ENCODE results near the gene ZNF853.

The ZNF853 gene

DNA sequence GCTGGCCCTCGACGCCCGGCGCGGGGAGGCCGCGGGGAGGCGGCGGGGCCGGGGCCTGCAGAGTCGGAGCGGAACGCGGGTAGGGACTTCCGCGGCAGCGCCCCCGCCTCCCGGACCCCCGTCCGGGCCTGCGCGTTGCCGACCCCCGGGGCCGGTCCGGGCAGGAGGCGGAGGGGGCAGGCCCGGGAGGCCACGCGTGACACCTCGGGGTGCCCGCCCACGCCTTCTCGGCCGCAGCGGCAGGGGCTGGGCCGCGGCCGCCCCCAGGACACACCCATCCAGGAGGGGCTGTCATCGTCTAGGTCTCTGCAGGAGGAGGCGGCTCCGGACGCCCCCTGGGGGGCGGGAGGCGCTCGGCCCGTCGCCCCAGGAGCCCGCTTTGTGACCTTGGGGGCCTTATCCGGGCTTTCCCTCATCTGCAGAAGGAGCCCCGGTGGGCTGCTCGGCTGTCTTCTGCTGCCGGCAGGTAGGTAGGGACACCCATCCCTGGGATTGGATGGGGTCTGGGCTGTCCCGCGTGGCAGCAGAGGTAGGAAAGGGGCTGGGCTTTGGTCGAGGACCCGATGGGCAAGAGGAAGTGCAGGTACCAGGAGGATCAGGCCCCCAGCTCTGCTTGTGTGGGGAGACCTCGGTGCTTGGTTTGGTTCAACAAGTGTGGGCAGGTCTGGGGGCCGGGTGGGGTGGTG, 22.3 kb downstream of the ZNF853 start:
- peak; percentile 81 for DNase-seq

DNA sequence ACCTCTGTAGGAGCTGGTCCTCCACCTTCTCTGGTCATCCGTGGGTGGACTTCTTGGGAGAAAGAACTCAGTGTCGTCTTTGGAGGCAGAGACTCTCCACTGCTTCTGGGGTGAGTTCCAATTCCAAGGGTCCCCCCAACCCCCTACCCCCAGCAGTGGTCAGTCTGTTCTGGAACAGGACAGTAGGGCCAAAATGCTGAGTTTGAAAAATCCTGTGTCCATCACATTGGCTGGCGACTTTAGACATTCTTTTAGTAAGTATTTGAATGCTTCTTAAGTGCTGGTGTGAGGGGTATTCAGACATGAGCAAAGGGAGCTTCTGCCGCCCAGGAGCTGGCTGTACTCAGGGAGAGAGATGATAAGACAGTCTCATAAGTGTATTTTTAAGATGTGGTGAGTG, 23.6 kb downstream of the ZNF853 start:
- no peak for DNase-seq

DNA sequence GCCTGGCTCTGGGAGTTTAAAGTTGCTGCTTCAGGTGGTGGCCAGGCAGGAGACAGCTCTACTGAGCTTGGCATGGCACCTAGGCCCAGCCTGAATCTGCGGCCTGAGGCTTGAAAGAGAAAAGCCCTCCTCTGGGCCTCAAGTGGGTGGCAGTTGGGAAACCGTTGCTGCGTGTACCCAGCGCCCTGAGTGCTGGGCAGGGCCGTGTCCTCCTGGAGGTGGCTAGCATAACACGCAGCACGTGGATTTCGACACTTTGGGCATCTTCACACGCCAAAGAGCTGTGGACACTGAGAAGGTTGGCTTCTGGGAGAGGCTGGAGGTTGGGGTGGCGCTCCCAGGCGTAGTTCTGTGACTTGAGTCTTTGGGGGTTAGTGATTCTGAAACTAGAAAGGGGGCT, 24.2 kb downstream of the ZNF853 start:
- DNase-seq: no peak

DNA sequence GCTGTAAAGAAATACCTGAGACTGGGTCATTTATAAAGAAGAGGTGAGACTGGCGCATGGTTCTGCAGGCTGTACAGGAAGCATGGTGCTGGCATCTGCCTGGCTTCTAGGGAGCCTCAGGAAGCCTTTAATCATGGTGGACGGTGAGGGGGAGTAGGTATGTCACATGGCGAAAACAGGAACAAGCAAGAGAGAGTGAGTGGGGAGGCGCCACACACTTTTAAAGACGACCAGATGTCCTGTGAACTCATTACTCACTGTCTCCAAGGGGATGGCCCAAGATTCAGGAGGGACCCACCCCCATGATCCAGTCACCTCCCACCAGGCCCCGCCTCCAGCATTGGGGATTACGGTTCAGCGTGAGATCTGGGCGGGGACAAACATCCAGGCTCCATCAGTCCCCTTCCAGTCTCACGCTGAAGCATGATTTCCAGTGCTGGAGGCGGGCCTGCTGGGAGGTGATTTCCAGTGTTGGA, 24.9 kb downstream of the ZNF853 start:
- no peak for DNase-seq

DNA sequence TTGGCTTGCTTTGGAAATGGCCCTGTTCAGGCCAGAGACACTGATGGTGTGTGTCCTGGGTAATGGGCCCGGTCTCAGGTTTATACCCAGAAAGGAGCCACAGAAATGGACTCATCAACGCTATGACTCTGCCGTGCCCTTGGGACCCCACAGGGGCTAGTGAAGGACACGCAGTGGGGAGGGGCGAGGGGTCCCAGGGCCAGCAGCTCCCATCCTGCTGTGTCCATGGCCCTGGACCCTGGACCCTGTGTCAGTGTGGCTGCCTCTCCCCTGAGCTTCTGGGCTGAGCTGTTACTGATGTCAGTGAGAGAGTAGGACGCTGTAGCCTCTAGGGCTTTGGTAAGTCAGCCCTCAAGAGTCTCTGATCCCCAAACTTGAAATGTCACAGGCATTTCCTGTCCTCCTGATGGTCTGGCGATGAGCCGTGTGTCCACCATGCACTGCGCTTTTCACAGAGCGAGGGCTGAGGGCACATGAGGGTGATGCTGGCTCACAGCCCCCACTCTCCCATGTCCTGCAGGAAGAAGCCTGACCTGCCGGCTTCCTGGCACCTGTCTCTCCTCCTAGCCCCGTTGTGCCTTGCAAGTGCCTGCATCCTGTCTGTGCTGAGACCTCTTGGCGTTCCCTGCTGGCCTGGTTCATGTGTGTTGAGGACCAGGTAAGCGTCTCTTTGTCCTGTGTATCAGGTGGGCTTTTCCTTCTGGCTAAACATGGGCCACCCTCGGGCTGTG, 26.1 kb downstream of the ZNF853 start:
- DNase-seq: no peak

DNA sequence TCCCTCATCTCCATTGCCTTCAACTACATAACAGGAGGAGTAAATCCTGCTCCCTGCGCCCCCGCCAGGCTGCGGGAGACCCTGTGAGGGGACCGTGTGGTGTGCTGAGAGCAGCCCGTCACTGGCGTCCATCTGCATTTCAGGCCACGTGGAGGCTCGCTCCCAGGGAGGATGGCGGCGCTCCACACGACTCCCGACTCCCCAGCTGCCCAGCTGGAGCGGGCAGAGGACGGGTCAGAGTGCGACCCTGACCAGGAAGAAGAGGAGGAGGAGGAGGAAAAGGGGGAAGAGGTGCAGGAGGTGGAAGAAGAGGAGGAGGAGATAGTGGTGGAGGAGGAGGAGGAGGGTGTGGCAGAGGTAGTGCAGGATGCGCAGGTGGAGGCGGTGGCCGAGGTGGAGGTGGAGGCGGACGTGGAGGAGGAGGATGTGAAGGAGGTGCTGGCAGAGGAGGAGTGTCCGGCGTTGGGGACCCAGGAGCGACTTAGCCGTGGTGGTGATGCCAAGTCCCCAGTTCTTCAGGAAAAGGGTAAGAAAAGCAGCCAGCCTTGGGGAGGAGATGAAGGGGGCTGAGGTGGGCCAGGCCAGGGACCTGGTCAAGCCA, 26.9 kb downstream of the ZNF853 start:
- DNase-seq: no peak

DNA sequence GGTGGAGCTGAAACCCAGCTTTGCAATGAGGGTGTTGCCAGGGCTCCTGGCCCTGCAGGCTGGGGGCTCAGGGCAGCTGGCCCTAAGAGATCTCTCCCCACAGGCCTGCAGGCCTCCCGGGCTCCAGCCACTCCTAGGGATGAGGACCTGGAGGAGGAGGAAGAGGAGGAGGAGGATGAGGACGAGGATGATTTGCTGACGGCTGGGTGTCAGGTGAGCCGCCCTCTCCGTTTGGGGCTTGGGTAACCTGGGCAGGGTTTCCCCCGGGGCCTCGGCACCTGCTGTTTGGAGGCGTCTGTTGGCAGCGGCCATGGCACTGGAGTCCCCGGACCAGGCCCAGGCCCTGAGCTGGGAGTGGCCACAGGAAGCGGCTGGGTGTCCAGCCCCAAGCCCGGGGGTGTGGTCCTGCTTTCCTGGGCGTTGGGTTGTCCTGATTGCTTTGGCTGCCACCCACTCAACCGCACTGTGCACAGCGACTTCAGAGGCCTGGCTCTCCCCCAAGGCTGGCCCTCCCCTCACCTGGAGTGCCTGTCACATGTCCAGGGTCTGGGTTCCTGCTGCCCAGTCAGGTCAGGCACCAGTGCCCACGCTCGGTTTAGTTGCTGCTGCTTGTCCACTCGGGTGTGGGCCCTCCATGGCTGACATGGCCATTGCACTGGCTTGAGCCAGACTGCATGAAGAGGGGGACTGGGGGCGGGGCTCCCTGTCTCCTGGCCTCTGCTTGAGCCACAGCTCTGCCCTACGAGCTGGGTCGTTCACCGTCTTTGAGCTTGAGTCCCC, 27.6 kb downstream of the ZNF853 start:
- DNase-seq: no peak

DNA sequence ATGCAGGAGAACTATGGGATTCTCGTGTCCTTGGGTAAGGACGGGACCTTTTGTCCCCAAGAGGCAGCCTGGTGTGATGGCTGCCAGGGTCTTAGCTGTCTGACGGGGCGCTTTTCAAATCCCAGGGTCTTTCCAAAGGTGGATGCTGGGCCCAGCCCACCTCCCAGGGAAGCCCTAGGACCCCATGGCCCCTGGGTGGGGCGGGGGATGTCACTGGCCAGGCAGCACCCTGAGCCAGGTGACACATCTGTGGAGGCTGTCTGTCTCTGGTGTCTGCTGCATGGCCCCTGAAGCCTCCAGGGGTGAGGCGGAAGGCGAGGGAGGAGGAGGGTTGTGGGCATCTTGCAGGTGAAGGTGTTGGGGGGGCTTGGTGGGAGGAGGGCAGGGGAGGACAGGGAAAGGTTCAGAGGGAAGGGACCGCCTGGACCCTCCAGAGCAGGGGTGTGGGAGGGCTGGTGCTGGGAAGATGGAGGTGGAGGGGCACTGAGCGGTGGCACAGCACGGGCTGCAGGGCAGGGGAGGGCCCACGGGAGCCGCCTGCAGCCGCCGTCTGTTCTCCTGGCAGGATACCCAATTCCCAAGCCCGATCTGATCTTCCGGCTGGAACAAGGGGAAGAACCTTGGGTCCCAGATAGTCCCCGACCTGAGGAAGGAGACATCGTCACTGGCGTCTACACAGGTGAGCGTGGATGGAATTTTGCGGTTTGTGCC, 28.7 kb downstream of the ZNF853 start:
- no peak for DNase-seq

DNA sequence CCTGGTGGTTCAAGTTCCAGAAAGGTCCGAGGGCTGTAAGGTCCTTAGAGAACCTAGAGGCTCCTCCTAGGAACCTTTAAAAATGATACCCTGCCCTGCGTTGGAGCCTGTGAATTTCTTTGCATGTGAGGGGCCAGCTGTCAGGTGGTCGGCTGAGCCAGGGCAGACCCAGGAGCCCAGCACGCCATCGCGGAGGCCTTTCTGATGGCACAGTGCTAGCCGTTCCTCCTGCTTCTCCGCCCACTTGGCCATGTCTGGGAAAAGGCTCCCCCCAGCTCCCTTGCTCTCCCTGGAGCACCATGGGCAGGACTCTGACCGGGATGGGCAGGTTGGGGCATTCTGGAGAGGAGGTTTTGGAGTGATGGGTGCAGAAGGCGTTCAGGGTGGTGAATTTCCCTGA, 29.3 kb downstream of the ZNF853 start:
- DNase-seq: no peak

DNA sequence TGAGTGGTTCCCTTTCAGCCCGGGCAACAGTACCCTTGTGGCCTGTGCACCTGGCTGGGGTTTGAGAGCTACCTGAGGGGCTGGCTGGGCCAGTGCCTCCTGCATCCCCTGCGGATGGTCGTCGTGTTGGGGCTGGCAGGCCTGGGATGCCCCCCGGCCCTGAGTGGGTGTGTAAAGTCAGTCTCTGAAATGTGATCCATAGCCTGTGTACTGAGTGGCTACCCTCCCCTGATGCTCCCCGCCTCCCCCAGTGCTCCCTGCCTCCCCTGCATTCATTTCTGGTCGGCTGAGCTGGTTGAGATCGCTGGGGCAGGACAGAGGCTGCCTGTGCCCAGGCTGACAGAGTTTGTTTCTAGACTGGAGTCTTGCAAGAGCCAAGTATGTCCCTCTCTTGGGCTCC, 31.1 kb downstream of the ZNF853 start:
- no peak for DNase-seq

DNA sequence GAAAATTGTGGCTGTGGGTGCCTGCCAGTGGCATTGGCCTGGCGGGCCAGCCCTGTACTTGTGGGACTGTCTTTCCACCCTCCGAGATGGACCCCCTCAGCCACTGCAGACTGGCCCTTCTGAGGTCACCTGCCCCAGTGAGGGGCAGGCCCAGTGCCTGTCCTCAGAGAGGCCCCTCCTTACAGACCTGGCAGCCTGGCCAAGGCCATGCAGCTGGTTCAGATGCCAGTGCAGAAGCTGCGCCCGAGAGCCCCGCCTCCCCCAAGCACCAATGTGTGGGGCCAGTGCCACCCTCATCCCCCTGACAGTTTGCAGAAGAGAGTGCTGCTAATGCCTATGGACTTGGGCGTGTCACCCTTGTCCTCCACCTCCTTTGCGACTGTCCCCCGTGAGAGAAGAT, 31.7 kb downstream of the ZNF853 start:
- DNase-seq: no peak

DNA sequence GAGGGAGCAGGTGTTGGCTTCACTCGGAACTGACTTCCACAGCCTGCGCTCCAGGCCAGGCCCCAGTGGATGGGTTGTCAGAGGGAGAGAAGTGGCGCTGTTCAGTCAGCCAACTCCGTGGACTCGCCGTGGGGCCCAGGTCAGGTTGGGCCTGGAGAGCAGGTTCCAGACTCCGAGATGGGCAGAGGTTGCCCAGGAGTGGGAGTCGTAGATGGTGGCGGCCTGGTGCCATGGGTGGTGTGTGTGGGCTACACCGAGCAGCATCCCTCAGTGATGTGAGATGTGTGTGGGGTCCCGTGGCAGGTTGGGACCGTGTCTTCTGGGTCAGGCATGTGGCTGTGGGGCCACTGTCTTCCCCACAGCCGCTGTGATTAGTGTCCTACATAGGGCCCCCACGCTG, 32.1 kb downstream of the ZNF853 start:
- no peak for DNase-seq

DNA sequence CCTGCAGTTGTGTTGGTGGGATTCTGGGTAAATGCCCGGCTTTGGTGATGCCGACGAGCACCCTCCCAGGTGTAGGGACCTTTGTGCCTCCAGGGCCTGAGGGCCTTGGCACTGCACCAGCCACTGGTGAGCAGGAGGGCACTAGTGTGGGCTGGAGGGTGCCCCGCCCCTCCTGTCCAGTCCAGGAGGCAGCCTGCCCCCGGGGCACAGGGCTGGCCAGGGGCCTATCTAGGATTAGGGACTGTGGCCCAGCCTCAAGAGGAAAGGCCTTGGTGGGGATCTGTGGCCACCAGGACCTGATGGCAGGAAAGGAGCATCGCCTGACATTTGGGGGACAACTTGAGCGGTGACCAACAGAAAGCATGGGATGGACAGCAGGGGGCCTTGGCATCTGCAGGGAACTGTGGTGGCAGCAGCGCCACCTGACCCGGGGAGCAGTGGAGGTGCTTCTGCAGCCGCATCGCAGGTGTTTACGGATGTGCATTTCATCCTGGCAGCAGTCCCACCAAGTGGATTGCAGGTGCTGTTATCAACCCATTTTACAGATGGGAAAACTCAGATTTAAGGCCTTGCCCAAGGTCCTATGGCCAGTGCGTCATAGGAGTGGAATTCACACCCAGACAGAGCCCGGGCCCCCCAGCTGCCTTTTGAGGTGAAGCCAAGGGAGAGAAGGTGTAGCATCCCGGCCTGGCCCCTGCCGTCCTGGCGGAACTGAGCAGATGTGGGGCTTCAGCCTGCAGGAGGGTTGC, 32.8 kb downstream of the ZNF853 start:
- no peak for DNase-seq

DNA sequence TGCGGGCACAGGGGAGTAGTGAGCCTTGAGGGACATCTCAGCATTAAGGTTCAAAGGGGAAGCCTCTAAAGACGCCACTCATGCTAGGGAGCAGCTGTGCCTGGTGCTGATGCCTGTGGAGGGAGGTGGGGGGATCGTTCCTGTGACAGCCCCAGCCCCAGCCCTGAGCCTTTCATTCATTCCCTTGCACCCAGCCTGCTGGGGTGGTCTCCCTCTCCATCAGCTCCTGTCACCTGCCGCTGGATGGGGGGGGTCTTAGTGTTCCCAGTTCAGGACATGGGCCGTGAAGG, 33.4 kb downstream of the ZNF853 start:
- no peak for DNase-seq

DNA sequence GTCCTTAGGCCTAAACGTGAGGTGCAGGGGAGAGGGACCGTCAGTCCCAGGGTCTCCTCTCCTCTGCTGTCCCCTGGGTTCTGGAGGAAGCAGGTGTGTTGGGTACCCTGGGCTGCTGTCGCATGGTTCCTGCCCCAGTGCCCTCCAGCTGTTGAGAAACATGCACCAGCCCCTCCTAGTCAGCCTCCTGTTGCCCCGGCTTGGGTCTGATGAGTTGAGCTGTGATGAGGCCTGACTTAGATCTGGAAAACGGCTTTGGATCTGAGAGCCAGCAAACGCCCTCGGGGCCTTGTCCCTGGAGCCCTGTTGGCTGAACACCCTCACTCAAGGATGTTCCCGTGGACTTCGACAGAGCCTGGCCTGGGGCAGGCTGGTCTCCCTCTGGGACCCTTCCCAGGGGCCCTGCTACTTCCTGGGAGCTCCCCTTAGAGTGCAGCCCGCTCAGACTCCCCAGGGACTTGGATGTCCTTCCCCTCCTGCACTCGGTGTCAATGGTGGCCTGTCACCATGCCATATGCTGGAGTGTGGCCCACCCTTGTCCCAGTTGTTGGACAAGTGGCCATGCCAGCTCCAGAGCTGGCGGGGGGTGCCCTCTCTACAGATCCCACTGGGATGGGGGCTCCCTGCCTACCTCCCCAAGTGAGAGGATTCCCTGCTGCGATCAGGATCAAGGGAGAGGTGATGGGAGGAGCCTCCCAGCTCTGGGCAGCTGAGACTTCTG, 34.0 kb downstream of the ZNF853 start:
- no peak for DNase-seq

DNA sequence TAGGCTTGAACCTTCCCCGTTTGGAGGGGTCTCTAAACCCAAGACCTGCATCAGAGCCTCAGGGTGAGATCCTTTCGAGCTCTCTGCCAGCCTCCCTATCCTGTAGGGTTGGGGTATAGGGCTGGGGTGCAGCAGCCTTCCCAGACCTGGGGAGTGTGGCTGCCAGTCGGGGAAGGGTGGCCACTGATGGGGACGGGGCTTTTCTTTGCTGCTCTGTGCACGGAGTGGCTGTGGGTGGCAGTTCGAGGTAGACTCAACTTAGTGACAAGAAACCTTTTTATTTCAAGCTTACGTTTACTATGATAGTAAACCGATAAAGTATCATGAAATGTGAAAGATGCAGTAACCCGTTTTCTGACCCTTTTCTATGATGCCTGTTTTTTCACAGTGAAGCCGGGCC, 34.7 kb downstream of the ZNF853 start:
- no peak for DNase-seq

DNA sequence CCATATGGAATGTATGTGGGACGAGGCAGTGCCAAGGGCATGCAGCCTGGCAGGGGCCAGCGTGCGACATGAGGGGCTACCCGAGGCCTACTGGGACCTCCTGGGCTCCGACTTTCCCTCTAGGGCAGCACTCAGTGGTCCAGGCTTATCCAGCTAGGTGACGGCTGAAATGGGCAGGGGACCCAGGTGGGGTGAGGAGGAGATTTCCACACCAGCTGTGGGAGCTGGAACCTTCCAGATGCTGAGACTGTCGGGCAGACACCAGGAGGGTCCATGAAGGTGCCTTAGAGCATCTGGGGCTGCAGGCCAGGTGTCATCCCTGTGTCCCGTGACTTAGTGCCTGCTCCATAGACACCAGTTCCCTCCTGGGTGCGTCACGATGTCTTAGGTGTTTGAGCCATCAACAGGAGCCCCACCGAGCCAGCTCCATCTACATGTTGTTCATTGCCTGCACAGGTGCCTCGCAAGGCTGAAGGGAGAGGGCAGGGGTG, 35.2 kb downstream of the ZNF853 start:
- no peak for DNase-seq

DNA sequence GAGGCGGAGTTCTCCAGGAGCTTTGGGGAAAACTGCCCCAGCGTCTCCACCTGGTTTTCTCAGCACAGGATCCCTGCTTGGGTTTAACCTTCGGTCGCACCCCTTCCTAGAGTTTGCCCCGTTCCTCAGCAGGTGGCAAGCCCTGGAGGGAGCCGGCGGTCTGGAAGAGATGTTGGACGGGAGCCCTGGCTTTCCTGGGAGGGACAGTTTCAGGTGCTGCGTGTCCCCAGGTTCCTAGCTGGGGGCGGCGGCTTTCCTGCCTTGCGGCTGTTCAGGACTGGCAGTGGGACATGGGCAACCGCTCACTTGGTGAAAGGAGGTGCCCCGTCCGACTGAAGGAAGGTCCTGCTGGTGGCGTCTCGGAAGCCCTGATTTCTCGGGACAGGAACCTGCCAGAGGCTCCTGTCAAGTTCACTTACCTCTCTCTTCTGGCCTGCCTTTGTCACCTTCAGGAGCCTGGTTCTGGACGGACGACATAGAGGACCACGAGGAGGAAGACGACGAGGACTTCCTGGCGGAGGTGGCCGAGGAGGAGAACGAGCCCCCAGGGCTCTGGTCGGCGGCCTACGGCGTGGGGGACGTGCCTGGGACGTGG, 36.5 kb downstream of the ZNF853 start:
- no peak for DNase-seq

DNA sequence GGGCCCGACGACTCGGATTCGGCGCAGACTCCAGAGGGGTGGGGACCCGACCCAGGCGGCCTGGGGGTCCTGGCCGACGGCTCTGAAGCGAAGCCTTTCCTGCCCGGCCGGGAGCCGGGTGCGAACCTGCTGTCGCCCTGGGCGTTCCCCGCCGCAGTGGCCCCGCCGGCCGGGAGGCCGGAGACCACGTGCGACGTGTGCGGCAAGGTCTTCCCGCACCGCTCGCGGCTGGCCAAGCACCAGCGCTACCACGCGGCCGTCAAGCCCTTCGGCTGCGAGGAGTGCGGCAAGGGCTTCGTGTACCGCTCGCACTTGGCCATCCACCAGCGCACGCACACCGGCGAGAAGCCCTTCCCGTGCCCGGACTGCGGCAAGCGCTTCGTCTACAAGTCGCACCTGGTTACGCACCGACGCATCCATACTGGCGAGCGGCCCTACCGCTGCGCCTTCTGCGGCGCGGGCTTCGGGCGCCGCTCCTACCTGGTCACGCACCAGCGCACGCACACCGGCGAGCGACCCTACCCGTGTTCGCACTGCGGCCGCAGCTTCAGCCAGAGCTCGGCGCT, 37.1 kb downstream of the ZNF853 start:
- no peak for DNase-seq

Measured in activated CD8-positive, alpha-beta memory T cell treated with anti-CD3 and anti-CD28 coated beads, Interleukin-2, amount 50 U/mL, for 48 hours (primary cell).